Keratinocyte (primary cell): Measurements from ENCODE around the gene XYLB. TPM values are rescaled to one million over a fixed set of nuclear protein-coding genes. Genes with fewer than 3 reads are reported as not detected.

ENCODE experiments used
- DNase-seq: peaks from one replicate; pipeline ENCODE4 v3.0.0-alpha.2; 2011; ENCODE audit warnings: low read depth, missing footprints, low spot score
- FAIRE-seq: peaks from 2 replicates; lab custom pipeline; 2011; peaks lifted over from hg19 to GRCh38; lab: Jason Lieb, UNC
- H2AFZ ChIP-seq: 2 replicates; pipeline ENCODE4 v1.6.0; 2012; ENCODE audit warnings: low read length, control low read depth, inconsistent platforms; ENCODE audit not compliant: control insufficient read depth
- H3K27ac ChIP-seq: 2 replicates; pipeline ENCODE4 v1.5.1; 2011; ENCODE audit warnings: low read length; ENCODE audit not compliant: control insufficient read depth, insufficient read depth
- H3K27me3 ChIP-seq: 3 replicates; pipeline ENCODE4 v1.6.0; 2011; ENCODE audit warnings: low read length; ENCODE audit not compliant: control insufficient read depth, insufficient read depth; ENCODE audit errors: extremely low read depth
- H3K36me3 ChIP-seq, 2 experiments: 2 replicates in 1 of 2; 3 replicates in 1 of 2; pipeline ENCODE4 v1.5.1; 2011; ENCODE audit warnings: low read length in 2 of 2, mild to moderate bottlenecking in 1 of 2; ENCODE audit not compliant: control insufficient read depth in 2 of 2, insufficient read depth in 2 of 2; ENCODE audit errors: extremely low read depth in 1 of 2
- H3K4me1 ChIP-seq: 3 replicates; pipeline ENCODE4 v1.5.1; 2011; ENCODE audit warnings: low read length; ENCODE audit not compliant: control insufficient read depth, insufficient read depth; ENCODE audit errors: extremely low read depth
- H3K4me2 ChIP-seq: 3 replicates; pipeline ENCODE4 v1.6.0; 2011; ENCODE audit warnings: low read depth, low read length; ENCODE audit not compliant: control insufficient read depth, insufficient read depth; ENCODE audit errors: extremely low read depth
- H3K4me3 ChIP-seq, 3 experiments: fragments of 200-600 bp in 1 of 3; sonication (generic) in 1 of 3; 2 replicates in 2 of 3; 3 replicates in 1 of 3; pipeline ENCODE4 v1.5.1; 2011 to 2016; ENCODE audit warnings: low read length in 3 of 3, mild to moderate bottlenecking in 3 of 3, control low read depth in 2 of 3, inconsistent platforms in 1 of 3, low read depth in 1 of 3, mixed read lengths in 1 of 3, mixed run types in 1 of 3, moderate library complexity in 1 of 3; ENCODE audit not compliant: control insufficient read depth in 2 of 3, insufficient read depth in 2 of 3; ENCODE audit errors: extremely low read depth in 1 of 3
- H3K79me2 ChIP-seq: 2 replicates; pipeline ENCODE4 v1.6.0; 2012; ENCODE audit warnings: low read length; ENCODE audit not compliant: control insufficient read depth, insufficient read depth
- H3K9ac ChIP-seq: 3 replicates; pipeline ENCODE4 v1.6.0; 2011; ENCODE audit warnings: low read length; ENCODE audit not compliant: control insufficient read depth, insufficient read depth; ENCODE audit errors: extremely low read depth
- H3K9me1 ChIP-seq: 3 replicates; pipeline ENCODE4 v1.6.0; 2011; ENCODE audit warnings: low read length; ENCODE audit not compliant: control insufficient read depth, insufficient read depth; ENCODE audit errors: extremely low read depth
- H3K9me3 ChIP-seq: 2 replicates; pipeline ENCODE4 v1.5.1; 2012; ENCODE audit warnings: low read depth, low read length; ENCODE audit not compliant: control insufficient read depth
- H4K20me1 ChIP-seq: 3 replicates; pipeline ENCODE4 v1.6.0; 2011; ENCODE audit warnings: low read length; ENCODE audit not compliant: control insufficient read depth, insufficient read depth; ENCODE audit errors: extremely low read depth
- CTCF ChIP-seq, 3 experiments: IDR thresholded peaks in 1 of 3; conservative IDR thresholded peaks in 1 of 3; optimal IDR thresholded peaks in 1 of 3; 2 replicates in 2 of 3; 3 replicates in 1 of 3; pipeline versions ENCODE3 to v1.5.1; 2011; ENCODE audit warnings: low read length in 3 of 3, mild to moderate bottlenecking in 3 of 3, moderate library complexity in 2 of 3, control low read depth in 1 of 3, inconsistent platforms in 1 of 3; ENCODE audit not compliant: insufficient read depth in 2 of 3; ENCODE audit errors: extremely low read depth in 1 of 3
- EZH2 ChIP-seq: IDR thresholded peaks from one replicate; pipeline ENCODE4 v1.6.1; 2012; ENCODE audit warnings: inconsistent platforms, mild to moderate bottlenecking, low read length, moderate library complexity
- dilution Hi-C: fragments of 300-500 bp; cut with MboI; formaldehyde crosslinking; loops from one replicate; pipeline ENCODE4 v1.7.0; 2020; ENCODE audit warnings: low sequenced_read_pairs; ENCODE audit not compliant: extremely low pct_ligation_motif_present
- polyA plus RNA-seq, 5 experiments: library from polyadenylated mRNA; depleted of rRNA in 3 of 5; stranded (reverse) in 3 of 5; stranded (forward) in 1 of 5; unstranded in 1 of 5; fragments of >200 nt; gene quantifications; 1 replicate in 1 of 5; 2 replicates in 3 of 5; 3 replicates in 1 of 5; pipeline versions ENCODE4 v1.2.1 to v1.2.3, GENCODE V29; 2011 to 2012; ENCODE audit warnings: missing spikeins in 2 of 5, low read depth in 1 of 5, low replicate concordance in 1 of 5

XYLB gene
- polyA plus RNA-seq, 1 donor (not counting 4 experiments of a cell fraction or from before 2014, with no cell fraction given) = 1.8 TPM

GRCh38 chr3:38367779-38368178 is 21.2 kb downstream of the XYLB start:
- H3K27me3 ChIP-seq = no peaks in the 10 kb centered on the region
- no peak overlapping the region for H3K4me2 ChIP-seq
- no peak for DNase-seq
- no peaks in the 10 kb centered on the region for H4K20me1 ChIP-seq
- FAIRE-seq = no peak
- no peak overlapping the region for H3K9ac ChIP-seq
- peaks cover 0 to 3% of the 10 kb centered on the region in 2 experiments for H3K36me3 ChIP-seq
- no peaks in the 10 kb centered on the region for H3K9me1 ChIP-seq
- TF ChIP-seq EZH2 (no peak), CTCF (optimal IDR thresholded peaks at IDR 0.05 in 1 of 3, IDR thresholded peaks at IDR 0.05 in 1 of 3, conservative IDR thresholded peaks at IDR 0.05 in 1 of 3; ENCODE audit: extremely low read depth in 1 of 3, insufficient read depth in 2 of 3, low read length in 3 of 3) (no peak)
- dilution Hi-C loops = no loop called here
- H3K4me1 ChIP-seq = no peaks in the 10 kb centered on the region
- H3K79me2 ChIP-seq = no peaks in the 10 kb centered on the region
- H3K4me3 ChIP-seq = no peak overlapping the region
- H3K9me3 ChIP-seq = no peaks in the 10 kb centered on the region
- H2AFZ ChIP-seq = no peak overlapping the region
- no peak overlapping the region for H3K27ac ChIP-seq

GRCh38 chr3:38368238-38368637 is 21.7 kb downstream of the XYLB start:
- Histone ChIP-seq H3K79me2 (no peaks in the 10 kb centered on the region), H4K20me1 (no peaks in the 10 kb centered on the region), H3K4me1 (no peaks in the 10 kb centered on the region), H3K9me1 (no peaks in the 10 kb centered on the region), H3K9me3 (no peaks in the 10 kb centered on the region), H3K4me2 (no peak overlapping the region), H3K36me3 (peaks cover 0 to 3% of the 10 kb centered on the region in 2 experiments), H2AFZ (no peak overlapping the region), H3K27ac (no peak overlapping the region), H3K4me3 (no peak overlapping the region), H3K27me3 (no peaks in the 10 kb centered on the region), H3K9ac (no peak overlapping the region)
- FAIRE-seq = no peak
- dilution Hi-C loops = no loop called here
- DNase-seq = no peak
- TF ChIP-seq CTCF (optimal IDR thresholded peaks at IDR 0.05 in 1 of 3, IDR thresholded peaks at IDR 0.05 in 1 of 3, conservative IDR thresholded peaks at IDR 0.05 in 1 of 3; ENCODE audit: extremely low read depth in 1 of 3, insufficient read depth in 2 of 3, low read length in 3 of 3) (peak in 1 of 3 experiments; percentile 11), EZH2 (no peak)
